Measurements from ENCODE around the gene TRMT6. TPM values are rescaled to one million over a fixed set of nuclear protein-coding genes. Genes with fewer than 3 reads are reported as not detected.

The TRMT6 gene
- total RNA-seq, 2 donors from 2014 or later, result 16.9 to 19.1 TPM

DNA sequence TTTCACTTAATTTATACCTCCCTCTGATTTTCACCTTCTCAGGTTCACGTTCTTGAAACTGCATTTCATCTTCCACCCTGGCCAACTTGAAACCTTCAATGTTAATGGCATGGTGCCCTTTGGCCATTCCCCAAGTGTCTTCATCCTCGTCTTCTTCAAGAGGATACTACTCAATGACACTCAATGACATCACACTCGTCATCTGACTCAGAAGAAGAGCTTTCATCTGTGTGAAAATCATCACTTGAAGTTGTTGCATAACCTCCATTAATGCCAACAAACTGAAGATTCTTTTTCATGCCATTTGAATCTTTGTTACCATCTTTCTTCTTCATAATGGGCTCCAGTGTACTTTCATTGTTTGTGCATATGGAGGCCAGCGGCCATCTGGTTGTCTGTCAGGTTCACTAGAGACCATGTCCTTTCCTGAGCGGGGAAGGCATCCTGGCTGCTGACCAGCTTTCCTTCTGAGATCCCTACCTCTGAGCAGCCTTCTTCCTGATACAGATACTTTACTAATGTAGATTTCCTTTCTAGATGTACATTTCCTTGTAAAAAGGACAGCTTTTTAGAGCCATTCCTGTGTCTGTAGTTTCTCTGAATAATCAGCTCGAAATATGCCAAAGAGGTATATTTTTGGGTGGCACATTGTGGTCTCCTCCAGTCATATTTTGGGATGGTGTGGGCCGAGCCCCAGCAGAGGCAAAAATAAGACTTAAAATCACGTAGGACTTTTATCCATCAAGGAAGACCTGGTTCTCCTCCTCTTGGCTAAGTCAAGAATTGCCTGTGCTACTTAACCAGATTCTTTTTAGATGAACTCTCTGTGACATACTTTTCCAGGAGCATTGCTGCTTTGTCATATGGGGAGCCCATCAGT, 21.3 kb downstream of the TRMT6 start:
- H3K9me3 Mint-ChIP-seq, result no peaks in the 10 kb centered on the region
- H3K4me1 Mint-ChIP-seq, result no peaks in the 10 kb centered on the region
- H3K36me3 Mint-ChIP-seq (ENCODE audit: low read depth), result no peaks in the 10 kb centered on the region

DNA sequence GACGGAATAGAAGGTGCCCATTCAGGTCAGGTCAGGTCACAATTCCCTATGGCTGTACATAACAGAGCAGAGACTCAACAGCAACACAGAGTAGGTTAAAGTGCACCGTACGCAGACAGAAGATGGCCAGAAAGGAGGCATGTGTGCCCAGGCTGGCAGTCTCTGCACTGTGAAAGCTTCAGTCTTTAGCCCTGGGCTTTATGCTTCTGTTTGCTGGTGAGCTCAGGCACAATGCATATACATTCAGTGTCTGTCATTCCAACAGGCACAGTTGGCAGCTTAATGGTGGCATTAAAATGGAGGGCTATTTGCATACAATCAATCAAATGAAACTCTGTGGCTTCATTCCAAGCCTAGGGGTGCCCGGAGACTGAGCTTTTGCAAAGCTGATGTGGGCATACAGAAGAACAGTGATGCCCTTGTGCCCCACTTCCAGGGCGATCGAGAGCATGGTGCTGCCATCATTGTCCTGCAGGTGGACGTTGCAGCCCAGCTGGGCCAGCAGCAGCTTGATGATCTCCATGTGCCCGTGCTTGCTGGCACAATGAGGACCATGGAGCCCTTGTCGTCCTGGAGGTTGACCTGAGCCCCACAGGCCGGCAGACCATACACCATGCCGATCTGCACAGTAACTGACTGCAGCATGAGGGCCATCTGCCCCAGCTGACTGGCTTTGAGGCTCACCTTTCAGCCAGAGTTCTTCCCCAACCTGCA, 22.4 kb downstream of the TRMT6 start:
- Mint-ChIP-seq H3K27me3 (ENCODE audit: insufficient read depth) (peaks cover 18% of the 10 kb centered on the region), H3K4me1 (no peaks in the 10 kb centered on the region), H3K36me3 (ENCODE audit: low read depth) (no peaks in the 10 kb centered on the region), H3K9me3 (no peaks in the 10 kb centered on the region), H3K4me3 (no peak overlapping the region), H3K27ac (no peak overlapping the region)
- 89 to 92% methylated on average over 10 to 11 of the region's 11 CpGs for WGBS, 2 experiments (ENCODE audit: insufficient coverage in 1 of 2, insufficient read length in 1 of 2)
- Histone ChIP-seq H3K4me3 (ENCODE audit: low read length) (no peak overlapping the region), H3K4me1 (ENCODE audit: control insufficient read depth, insufficient read depth, low read length) (no peaks in the 10 kb centered on the region), H3K27me3 (ENCODE audit: control insufficient read depth, insufficient read depth, low read length, poor library complexity, severe bottlenecking) (peaks cover 10% of the 10 kb centered on the region), H3K27ac (ENCODE audit: low read depth, low read length) (no peak overlapping the region), H3K36me3 (ENCODE audit: control insufficient read depth, insufficient read depth, low read length) (no peaks in the 10 kb centered on the region), H3K9me3 (ENCODE audit: control insufficient read depth, low read length) (no peaks in the 10 kb centered on the region), H3K9ac (ENCODE audit: extremely low read depth, low read length, poor library complexity, severe bottlenecking) (no peak overlapping the region)
- no peak for DNase-seq
- TF ChIP-seq, protein P1, sequence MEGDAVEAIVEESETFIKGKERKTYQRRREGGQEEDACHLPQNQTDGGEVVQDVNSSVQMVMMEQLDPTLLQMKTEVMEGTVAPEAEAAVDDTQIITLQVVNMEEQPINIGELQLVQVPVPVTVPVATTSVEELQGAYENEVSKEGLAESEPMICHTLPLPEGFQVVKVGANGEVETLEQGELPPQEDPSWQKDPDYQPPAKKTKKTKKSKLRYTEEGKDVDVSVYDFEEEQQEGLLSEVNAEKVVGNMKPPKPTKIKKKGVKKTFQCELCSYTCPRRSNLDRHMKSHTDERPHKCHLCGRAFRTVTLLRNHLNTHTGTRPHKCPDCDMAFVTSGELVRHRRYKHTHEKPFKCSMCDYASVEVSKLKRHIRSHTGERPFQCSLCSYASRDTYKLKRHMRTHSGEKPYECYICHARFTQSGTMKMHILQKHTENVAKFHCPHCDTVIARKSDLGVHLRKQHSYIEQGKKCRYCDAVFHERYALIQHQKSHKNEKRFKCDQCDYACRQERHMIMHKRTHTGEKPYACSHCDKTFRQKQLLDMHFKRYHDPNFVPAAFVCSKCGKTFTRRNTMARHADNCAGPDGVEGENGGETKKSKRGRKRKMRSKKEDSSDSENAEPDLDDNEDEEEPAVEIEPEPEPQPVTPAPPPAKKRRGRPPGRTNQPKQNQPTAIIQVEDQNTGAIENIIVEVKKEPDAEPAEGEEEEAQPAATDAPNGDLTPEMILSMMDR (conservative IDR thresholded peaks at IDR 0.05), result peak; percentile 30

More for the DNA sequence above, 21.3 kb downstream of the TRMT6 start:
- H3K27me3 ChIP-seq (ENCODE audit: control insufficient read depth, insufficient read depth, low read length, poor library complexity, severe bottlenecking), result peaks cover 9% of the 10 kb centered on the region
- peaks cover 10% of the 10 kb centered on the region for H3K27me3 Mint-ChIP-seq (ENCODE audit: insufficient read depth)
- no peak for DNase-seq
- H3K27ac ChIP-seq (ENCODE audit: low read depth, low read length), result no peak overlapping the region
- H3K36me3 ChIP-seq (ENCODE audit: control insufficient read depth, insufficient read depth, low read length), result no peaks in the 10 kb centered on the region
- TF ChIP-seq, protein P1 (conservative IDR thresholded peaks at IDR 0.05), result no peak
- WGBS, 2 experiments (ENCODE audit: insufficient coverage in 1 of 2, insufficient read length in 1 of 2), result 88 to 90% methylated on average over 6 to 8 of the region's 8 CpGs
- H3K4me3 Mint-ChIP-seq, result no peak overlapping the region
- H3K4me1 ChIP-seq (ENCODE audit: control insufficient read depth, insufficient read depth, low read length), result no peaks in the 10 kb centered on the region
- no peaks in the 10 kb centered on the region for H3K9me3 ChIP-seq (ENCODE audit: control insufficient read depth, low read length)
- H3K9ac ChIP-seq (ENCODE audit: extremely low read depth, low read length, poor library complexity, severe bottlenecking), result no peak overlapping the region
- H3K4me3 ChIP-seq (ENCODE audit: low read length), result no peak overlapping the region
- no peak overlapping the region for H3K27ac Mint-ChIP-seq

DNA sequence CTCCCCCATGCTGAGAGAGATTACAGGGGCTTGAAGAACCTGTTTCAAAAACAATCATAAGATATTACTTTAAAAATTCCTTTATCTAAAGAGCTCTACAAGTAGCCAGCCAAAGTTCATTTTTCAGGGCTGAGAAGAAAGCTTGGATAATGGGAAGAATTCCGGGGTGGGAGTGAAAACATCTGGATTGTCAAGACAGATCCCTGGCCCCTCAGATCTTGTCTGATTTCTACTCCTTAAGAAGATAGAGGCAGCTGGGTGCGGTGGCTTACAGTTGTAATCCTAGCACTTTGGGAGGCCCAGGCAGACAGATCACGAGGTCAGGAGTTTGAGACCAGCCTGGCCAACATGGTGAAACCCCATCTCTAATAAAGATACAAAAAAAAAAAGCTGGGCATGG, 24.8 kb downstream of the TRMT6 start:
- no peaks in the 10 kb centered on the region for H3K36me3 ChIP-seq (ENCODE audit: control insufficient read depth, insufficient read depth, low read length)
- Mint-ChIP-seq H3K4me3 (no peak overlapping the region), H3K4me1 (peaks cover under 1% of the 10 kb centered on the region), H3K27ac (no peak overlapping the region), H3K27me3 (ENCODE audit: insufficient read depth) (peaks cover 23% of the 10 kb centered on the region), H3K36me3 (ENCODE audit: low read depth) (no peaks in the 10 kb centered on the region), H3K9me3 (no peaks in the 10 kb centered on the region)
- WGBS, 2 experiments (ENCODE audit: insufficient coverage in 1 of 2, insufficient read length in 1 of 2), result 87% methylated on average over 3 of the region's 3 CpGs
- no peaks in the 10 kb centered on the region for H3K9me3 ChIP-seq (ENCODE audit: control insufficient read depth, low read length)
- H3K4me1 ChIP-seq (ENCODE audit: control insufficient read depth, insufficient read depth, low read length), result peaks cover 2% of the 10 kb centered on the region
- no peak overlapping the region for H3K4me3 ChIP-seq (ENCODE audit: low read length)
- H3K27me3 ChIP-seq (ENCODE audit: control insufficient read depth, insufficient read depth, low read length, poor library complexity, severe bottlenecking), result peaks cover 13% of the 10 kb centered on the region
- no peak for DNase-seq
- no peak overlapping the region for H3K27ac ChIP-seq (ENCODE audit: low read depth, low read length)
- H3K9ac ChIP-seq (ENCODE audit: extremely low read depth, low read length, poor library complexity, severe bottlenecking), result no peak overlapping the region
- TF ChIP-seq, protein P1 (conservative IDR thresholded peaks at IDR 0.05), result no peak
